Ishikawa (cell line): ENCODE data around the gene IBSP.

Source experiments
- CEBPB ChIP-seq: IDR thresholded peaks from 2 replicates; pipeline ENCODE4 v1.6.1; 2012
- CREB1 ChIP-seq: IDR thresholded peaks from 2 replicates; pipeline ENCODE4 v1.6.1; 2012; ENCODE audit warnings: low read depth
- EGR1 ChIP-seq: IDR thresholded peaks from 2 replicates; pipeline ENCODE4 v1.6.1; 2012
- EP300 ChIP-seq: IDR thresholded peaks from 2 replicates; pipeline ENCODE4 v1.6.1; 2012; ENCODE audit warnings: borderline replicate concordance
- FOXM1 ChIP-seq: IDR thresholded peaks from 2 replicates; pipeline ENCODE4 v1.6.1; 2012; ENCODE audit warnings: low read depth, borderline replicate concordance
- NFIC ChIP-seq: IDR thresholded peaks from 2 replicates; pipeline ENCODE4 v1.6.1; 2012
- RAD21 ChIP-seq: IDR thresholded peaks from 2 replicates; pipeline ENCODE4 v1.6.1; 2012; ENCODE audit warnings: low read depth
- TAF1 ChIP-seq: IDR thresholded peaks from 2 replicates; pipeline ENCODE4 v1.6.1; 2012; ENCODE audit warnings: low read depth, mild to moderate bottlenecking
- TCF12 ChIP-seq: IDR thresholded peaks from 2 replicates; pipeline ENCODE4 v1.6.1; 2012; ENCODE audit warnings: low read depth
- TEAD4 ChIP-seq: IDR thresholded peaks from 2 replicates; pipeline ENCODE4 v1.6.1; 2012
- USF1 ChIP-seq: IDR thresholded peaks from 2 replicates; pipeline ENCODE4 v1.6.1; 2012
- YY1 ChIP-seq: IDR thresholded peaks from 2 replicates; pipeline ENCODE4 v1.6.1; 2012; ENCODE audit warnings: low read depth
- ZBTB7A ChIP-seq: IDR thresholded peaks from 2 replicates; pipeline ENCODE4 v1.6.1; 2012; ENCODE audit warnings: low read depth
- TF ChIP-seq, protein P1 (sequence below): IDR thresholded peaks from 2 replicates; pipeline ENCODE4 v1.6.1; 2012
- TF ChIP-seq, protein P2 (sequence below): IDR thresholded peaks from 2 replicates; pipeline ENCODE4 v1.6.1; 2012; ENCODE audit warnings: low read depth, mild to moderate bottlenecking

The IBSP gene

DNA sequence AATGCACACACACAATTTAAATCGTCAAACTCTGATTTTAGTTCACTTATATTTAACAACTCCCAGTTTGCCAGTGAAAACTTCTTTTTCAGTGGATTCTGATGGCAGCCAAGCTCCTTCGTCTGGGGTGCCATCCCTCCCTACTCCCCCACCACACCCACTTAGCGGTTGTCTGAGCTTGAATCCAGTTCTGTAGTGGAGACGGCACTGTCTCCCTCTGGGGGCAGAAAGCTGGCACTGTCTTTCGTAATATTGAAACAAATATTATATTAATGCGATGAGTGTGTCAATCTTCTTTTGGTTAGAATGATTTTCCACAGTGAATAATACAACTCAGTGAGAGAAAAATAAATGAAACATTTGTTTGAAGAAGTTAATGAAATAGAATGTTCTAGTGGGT lies 38.9 kb downstream of the IBSP start:
- TF ChIP-seq ZBTB7A, result no peak
- 0 out of 2 replicates have a peak, but pooled peaks have one; percentile 9 for TF ChIP-seq RAD21

DNA sequence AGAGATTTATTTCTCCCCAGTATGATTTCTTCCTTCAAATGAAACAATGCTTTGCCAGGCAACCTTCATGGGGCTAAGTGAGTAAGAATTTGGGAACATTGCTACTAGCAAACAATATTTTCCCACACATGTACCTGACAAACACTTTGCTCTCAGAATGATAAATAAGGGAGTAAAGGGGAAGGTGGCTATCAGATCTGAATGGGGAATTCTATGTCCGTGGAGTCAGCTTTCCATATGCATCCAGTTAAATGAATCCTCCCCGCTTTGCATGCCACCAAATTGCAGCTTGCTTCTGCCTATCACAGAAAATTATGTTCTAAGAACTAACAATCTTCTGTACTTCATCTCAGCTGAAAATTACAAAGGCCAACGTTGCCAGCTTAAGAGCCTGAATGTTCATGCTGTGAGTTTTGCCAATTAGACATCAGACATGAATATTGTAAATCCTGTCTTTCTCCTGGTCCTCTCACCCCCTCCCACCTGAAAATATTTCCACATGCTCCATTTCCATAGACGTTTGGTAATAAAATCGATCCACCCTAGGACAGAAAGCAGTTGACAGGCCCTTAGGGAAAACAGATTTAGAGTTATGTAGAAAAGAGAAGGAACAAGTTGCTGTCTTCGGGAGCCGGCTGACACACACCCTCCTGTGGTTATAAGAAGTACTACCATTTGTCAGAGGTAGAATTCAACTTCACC lies 39.7 kb downstream of the IBSP start:
- no peak for TF ChIP-seq USF1
- no peak for TF ChIP-seq CREB1
- no peak for TF ChIP-seq CEBPB
- TF ChIP-seq FOXM1, result no peak
- TF ChIP-seq RAD21, result peak; percentile 73
- TF ChIP-seq, protein P1, sequence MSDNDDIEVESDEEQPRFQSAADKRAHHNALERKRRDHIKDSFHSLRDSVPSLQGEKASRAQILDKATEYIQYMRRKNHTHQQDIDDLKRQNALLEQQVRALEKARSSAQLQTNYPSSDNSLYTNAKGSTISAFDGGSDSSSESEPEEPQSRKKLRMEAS, result no peak
- no peak for TF ChIP-seq EP300
- no peak for TF ChIP-seq EGR1
- no peak for TF ChIP-seq YY1

- TF ChIP-seq, protein P2, sequence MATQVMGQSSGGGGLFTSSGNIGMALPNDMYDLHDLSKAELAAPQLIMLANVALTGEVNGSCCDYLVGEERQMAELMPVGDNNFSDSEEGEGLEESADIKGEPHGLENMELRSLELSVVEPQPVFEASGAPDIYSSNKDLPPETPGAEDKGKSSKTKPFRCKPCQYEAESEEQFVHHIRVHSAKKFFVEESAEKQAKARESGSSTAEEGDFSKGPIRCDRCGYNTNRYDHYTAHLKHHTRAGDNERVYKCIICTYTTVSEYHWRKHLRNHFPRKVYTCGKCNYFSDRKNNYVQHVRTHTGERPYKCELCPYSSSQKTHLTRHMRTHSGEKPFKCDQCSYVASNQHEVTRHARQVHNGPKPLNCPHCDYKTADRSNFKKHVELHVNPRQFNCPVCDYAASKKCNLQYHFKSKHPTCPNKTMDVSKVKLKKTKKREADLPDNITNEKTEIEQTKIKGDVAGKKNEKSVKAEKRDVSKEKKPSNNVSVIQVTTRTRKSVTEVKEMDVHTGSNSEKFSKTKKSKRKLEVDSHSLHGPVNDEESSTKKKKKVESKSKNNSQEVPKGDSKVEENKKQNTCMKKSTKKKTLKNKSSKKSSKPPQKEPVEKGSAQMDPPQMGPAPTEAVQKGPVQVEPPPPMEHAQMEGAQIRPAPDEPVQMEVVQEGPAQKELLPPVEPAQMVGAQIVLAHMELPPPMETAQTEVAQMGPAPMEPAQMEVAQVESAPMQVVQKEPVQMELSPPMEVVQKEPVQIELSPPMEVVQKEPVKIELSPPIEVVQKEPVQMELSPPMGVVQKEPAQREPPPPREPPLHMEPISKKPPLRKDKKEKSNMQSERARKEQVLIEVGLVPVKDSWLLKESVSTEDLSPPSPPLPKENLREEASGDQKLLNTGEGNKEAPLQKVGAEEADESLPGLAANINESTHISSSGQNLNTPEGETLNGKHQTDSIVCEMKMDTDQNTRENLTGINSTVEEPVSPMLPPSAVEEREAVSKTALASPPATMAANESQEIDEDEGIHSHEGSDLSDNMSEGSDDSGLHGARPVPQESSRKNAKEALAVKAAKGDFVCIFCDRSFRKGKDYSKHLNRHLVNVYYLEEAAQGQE, result no peak
- TF ChIP-seq YY1 (no peak), NFIC (no peak), TAF1 (no peak), EP300 (no peak), CEBPB (no peak), ZBTB7A (no peak), TCF12 (no peak)
Measured at GRCh38 chr4:87839592-87839946, 40.2 kb downstream of the IBSP start.

DNA sequence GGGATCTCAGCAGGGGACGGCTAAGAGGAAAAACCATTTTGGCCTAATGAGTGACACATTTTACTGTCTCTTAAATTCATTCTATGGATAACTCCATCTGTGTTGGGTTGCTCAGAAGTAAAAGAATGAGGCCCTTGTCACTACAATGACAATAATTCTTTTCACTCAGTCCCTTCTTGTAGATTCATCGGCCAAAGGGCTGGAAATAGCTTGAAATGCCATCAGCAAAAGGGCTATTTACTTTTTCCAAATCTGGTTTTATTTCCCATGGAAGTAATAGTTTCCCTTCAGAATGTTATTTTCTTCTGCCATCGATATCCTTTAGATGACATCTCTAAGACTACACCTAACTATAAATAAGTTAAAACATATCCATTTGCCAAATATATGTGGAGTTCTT lies 40.8 kb downstream of the IBSP start:
- TF ChIP-seq TEAD4, result no peak
- no peak for TF ChIP-seq FOXM1
- no peak for TF ChIP-seq CEBPB

DNA sequence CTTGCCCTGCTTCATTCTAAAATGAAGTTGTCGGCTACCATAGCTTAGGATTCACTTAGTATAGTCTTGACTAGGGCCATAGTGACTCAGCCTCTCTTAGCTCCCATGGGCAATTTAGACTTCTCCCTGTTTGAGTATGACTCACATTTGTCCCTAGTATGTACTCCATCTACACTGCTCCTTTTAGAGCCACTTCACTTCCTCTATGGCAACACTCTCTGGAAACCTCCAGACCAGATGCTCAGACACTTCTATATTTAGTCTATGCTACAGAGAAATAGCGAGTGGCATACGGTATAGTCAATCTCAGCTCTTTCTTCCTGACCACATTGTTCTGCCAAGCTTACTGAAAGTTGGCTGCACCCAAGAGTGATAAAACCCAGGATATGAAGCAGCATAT lies 44.6 kb downstream of the IBSP start:
- no peak for TF ChIP-seq RAD21
- TF ChIP-seq EGR1, result no peak

DNA sequence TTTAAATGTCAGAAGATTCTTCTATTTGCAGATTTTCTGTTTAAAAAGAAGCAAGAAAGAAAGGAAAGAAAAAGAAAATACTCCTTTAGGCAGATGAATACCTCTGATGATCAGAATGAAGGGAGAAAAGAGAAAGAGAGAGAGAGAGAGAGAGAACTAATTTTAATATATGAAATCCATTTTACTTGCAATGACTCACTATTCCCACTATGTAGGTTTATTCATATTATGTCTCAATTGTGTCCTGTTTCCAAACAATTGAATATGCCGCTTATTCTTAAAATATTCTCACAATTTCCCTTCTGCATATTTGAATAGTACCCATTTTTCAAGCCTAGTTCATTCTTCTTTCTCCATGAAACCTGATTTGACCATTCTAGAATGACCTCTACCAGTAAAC lies 45.1 kb downstream of the IBSP start:
- TF ChIP-seq CREB1, result no peak
- TF ChIP-seq, protein P2, result no peak
- no peak for TF ChIP-seq USF1
- TF ChIP-seq EGR1, result no peak
- TF ChIP-seq CEBPB, result no peak
- no peak for TF ChIP-seq TAF1
- TF ChIP-seq ZBTB7A, result no peak
- TF ChIP-seq TEAD4, result no peak
- TF ChIP-seq, protein P1, result no peak
- TF ChIP-seq EP300, result no peak

- TF ChIP-seq TCF12, result no peak
- no peak for TF ChIP-seq TEAD4
- TF ChIP-seq RAD21, result no peak
- no peak for TF ChIP-seq EGR1
- no peak for TF ChIP-seq USF1
- no peak for TF ChIP-seq FOXM1
- TF ChIP-seq, protein P2, result no peak
- no peak for TF ChIP-seq ZBTB7A
- no peak for TF ChIP-seq NFIC
- TF ChIP-seq, protein P1, result no peak
- no peak for TF ChIP-seq EP300
- TF ChIP-seq TAF1, result no peak
Measured at GRCh38 chr4:87846226-87846625, 46.9 kb downstream of the IBSP start.
